ENCODE measurements around the gene RTN4.

- TF ChIP-seq EZH2 (IDR thresholded peaks at IDR 0.05; ENCODE audit: low read length) (no peak), CTCF (optimal IDR thresholded peaks at IDR 0.05 in 1 of 3, IDR thresholded peaks at IDR 0.05 in 1 of 3, conservative IDR thresholded peaks at IDR 0.05 in 1 of 3; ENCODE audit: extremely low read depth in 1 of 3, insufficient read depth in 2 of 3, low read length in 3 of 3) (no peak)
These were observed 74.4 kb downstream of the RTN4 start for GRCh38 chr2:54975598-54976492.
